CD1c-positive myeloid dendritic cell (primary cell): ENCODE results near the gene ZNF469.

Experiments
- DNase-seq: peaks from one replicate; pipeline ENCODE4 v3.0.0-alpha.2; 2016; ENCODE audit errors: extremely low spot score

The ZNF469 gene

GRCh38 chr16:88378401-88378800 is 4.4 kb upstream of the ZNF469 start:
- DNase-seq = no peak

- DNase-seq = no peak
These were observed 3.7 kb upstream of the ZNF469 start for GRCh38 chr16:88378836-88379693.

DNA sequence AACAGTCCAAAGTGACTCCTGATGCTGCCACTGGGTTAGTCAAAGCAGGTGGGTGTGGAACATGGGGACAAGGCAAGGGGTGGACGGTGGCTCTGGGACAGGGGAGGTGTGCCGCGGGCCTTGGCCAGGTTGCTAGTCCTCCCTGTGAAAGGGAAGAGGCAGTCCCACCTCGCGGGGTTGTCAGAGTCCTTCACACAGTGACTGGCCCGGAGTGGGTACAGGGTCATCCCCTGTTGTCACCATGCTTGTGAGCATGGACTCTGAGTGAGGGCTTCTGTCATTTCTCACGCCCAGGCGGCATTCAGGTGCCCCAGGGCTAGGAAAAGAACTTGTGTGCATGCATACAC is 3.1 kb upstream of the ZNF469 start:
- no peak for DNase-seq

- no peak for DNase-seq
These were observed 2.7 kb upstream of the ZNF469 start for GRCh38 chr16:88380099-88380498.

DNA sequence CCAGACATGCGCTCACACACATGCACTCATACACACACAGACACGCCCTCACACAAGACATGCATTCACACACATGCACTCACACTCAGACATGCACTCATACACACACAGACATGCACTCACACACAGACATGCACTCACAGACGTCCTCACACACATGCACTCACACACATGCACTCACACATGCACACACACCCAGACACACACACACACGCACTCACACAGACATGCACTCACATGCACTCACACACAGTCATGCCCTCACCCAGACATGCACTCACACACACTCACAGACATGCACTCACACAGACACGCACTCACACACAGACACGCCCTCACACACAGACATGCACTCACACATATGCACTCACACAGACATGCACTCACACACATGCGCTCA is 2.1 kb upstream of the ZNF469 start:
- no peak for DNase-seq

DNA sequence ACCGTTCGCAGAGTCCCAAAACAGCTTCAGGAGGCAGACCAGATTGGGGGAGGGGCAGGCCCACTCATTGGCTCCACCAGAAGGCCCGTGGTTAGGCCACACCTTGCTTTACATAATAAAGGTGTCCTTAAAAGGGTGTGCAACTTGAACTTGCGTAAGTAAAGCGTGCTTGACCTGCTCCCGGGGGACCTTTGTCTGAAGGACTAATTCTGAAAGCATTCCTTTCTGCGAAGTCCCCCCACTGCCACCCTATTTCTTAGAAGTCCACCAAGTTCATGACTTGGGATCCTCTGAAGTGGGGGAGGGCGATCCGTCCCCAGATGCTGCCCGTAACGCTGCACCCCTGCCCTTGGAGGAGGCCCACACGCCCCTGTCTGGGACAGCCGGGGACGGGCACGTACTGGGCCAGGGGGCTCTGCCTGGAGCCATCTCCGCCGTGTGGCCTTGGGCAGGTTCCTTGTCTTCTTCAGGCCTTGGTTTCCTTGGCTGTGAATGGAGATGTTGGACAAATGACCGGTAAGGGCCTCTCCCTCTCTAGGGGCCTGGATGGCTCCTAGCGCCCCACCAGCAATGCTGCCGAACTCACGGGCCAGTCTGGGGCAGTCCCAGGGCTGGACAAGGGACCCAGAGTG is 823 bp upstream of the ZNF469 start:
- no peak for DNase-seq

DNA sequence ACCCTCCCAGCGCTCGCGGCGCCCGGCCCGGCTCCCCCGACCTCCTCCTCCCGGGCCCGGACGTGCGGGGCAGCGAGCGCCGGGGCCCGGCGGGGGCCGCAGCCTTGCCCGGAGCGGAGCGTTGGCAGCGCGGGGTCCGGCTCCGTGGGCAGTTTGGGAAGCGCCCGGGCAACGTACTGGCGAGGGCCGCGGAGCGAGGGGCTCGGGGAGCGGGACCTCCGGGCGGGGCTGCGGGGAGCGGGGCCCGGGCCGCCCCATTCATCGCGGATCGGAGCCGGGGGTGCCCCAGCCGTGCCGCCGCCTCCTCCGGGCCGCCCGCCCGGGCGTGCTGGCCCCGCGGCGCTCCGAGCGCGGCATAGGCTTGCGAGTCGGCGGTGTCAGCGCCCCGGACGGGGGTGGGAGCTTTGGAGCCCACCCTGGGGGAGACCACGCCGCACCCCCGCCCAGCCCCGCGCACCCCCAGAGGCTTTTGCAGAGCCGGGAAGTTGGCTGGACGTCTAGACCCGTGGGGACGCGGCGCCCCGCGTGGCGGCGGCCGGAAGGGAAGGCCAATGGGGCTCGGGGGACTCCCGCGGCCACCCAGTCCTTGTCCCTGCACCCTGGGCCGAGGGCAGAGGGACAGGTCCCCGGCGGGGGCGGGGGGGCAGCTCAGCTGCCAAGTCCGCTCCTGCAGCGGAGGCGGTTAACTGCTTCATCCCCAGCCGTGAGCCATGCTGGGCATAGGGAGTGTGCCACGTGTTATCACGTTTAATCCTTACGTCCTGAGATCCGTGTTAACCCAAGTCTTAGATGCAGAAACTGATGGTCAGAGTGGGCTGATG is 852 bp downstream of the ZNF469 start:
- DNase-seq = peak; percentile 13

DNA sequence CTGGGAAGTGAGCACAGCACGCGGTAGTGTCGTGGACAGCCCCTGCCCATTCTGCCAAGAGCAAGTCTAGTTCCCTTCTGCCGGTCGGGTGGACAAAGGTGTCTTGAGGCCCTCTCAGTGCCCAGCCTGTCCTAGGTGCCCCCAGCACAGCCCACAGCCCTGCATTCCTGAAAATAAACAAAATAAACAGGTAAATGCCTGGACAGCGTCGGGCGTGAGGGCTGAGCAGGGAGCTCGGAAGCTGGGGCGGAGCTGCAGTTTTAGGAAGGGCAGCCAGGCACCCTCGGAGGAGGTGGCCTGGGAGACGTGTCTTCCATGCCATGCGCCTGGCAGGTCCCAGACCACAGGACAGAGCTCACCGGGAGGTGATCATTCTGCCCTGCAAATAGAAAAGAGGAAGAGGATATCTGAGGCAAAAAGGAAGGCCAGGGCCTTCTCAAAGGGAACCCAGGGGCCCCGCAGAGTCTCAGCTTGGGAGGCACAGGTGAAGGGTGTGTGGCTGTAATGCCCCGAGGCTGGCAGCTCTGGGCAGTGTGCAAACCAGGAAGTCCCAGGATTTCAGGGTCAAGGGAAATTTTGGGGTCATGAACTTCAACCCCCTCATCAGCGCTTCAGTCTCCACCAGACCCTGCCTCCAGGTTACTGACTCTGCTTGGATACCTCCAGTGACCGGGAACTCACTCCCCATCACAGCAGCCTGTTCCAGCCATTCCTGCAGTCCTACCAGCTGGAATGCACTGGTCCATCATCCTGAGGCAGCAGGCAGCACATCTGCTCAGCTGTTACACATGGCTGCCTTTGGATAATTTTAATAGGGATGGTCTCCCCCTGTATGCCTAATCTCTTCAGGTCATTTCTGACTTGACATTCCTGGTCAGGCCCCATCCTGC is 1.7 kb downstream of the ZNF469 start:
- no peak for DNase-seq

DNA sequence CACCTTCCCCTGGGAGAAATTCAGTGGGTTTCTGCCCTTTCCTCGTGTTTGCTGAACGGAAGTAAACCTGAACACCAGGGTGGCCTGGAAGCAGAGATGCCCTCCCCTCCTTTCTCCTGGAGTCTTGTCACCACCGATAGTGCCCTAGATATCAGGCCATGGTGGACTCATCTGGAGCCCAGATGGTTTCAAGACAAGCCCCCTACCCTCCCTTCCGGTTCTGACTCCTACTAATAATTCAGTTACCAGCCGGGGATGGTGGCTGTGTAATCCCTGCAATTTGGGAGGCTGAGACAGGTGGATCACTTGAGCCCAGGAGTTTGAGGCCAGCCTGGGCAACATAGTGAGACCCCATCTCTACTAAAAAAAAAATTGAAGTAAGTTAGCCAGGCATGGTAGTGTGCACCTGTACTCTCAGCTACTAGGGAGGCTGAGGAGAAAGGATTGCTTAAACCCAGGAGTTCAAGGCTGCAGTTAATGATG is 2.4 kb downstream of the ZNF469 start:
- no peak for DNase-seq

- no peak for DNase-seq
These were observed 3.4 kb downstream of the ZNF469 start for GRCh38 chr16:88385831-88386815.

DNA sequence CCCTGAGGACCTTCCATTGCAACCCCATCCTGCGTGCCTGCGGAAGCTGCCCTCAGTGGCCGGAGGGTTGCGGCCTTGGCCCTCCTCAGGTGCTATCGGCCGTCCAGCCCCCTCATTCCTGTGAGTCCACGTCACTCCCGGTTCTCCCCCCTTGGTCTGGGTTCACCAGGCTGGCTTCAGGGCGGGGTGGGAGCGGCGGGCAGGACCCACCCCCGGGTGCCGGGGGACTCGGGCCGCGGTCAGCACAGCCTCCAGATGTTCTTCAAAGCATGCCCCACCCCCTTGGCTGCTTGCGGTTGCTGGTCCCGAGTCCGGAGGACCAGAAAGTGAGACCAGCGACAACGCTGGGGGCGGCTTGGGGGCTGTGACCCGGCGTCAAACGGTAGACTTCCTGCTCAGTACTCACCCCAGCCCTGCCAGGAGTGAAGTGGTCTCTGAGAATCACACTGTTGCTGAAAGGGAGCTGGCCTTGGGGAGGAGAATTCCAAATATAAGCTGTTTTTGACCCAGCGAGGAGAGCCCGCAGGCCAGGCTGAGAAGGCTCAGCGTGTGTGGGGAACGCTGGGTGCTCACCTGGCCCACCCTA is 4.5 kb downstream of the ZNF469 start:
- DNase-seq = no peak

DNA sequence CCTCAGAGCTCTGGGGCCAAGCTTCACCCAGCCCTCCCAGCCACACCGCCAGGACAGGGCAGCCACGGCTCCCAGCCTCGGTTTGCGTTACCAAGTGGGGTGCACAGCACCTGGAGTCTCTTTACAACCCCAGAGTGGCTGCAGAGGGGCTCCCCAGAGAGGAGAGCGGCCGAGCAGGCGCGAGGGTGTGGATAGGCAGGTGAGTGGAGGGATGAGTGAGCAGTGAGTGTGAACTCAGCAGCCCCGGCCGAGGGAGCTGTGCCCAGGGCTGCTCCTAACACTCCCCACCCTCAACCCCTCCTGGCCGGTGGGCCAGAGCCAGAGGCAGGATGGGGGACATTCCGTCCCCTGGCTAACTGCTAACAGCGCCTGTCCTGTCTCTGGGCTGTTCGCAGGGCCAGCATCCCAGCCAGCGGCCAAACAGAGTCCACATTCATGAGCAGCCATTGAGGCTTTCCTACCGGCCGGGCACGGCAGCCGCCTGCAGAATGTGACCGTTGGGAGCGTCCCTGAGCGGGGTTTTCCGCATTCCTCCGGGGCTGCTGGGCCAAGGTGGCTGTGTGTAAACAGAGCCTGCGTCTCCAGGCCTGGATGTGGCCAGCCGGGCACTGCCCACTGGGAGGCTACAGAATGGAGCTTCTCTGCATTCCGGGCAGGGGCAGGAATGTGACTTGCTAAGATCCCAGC is 5.3 kb downstream of the ZNF469 start:
- DNase-seq = no peak

- no peak for DNase-seq
These were observed 6.4 kb downstream of the ZNF469 start for GRCh38 chr16:88389191-88389590.

GRCh38 chr16:88389621-88390160 is 6.9 kb downstream of the ZNF469 start:
- no peak for DNase-seq

DNA sequence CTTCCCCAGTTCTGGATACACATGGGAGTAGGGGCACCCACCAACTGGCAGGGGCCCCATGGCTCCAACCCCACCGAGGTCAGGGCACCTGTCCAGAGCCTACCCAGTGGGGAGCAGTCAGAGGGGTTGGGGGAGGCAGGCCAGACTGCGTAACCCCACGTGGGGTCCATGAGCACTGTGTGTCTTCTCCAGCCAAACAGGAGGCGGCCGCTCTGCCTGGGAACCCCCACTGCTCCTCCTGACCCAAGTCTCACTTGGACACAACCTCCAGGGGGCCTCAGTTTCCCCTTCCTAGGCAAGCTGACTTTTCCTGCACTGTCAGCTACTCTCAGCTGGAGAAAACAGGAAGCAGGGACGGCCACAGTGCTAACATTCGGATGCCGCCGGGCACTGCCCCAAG is 7.5 kb downstream of the ZNF469 start:
- DNase-seq = no peak

GRCh38 chr16:88390735-88391134 is 8.0 kb downstream of the ZNF469 start:
- peak; percentile 3 for DNase-seq

DNA sequence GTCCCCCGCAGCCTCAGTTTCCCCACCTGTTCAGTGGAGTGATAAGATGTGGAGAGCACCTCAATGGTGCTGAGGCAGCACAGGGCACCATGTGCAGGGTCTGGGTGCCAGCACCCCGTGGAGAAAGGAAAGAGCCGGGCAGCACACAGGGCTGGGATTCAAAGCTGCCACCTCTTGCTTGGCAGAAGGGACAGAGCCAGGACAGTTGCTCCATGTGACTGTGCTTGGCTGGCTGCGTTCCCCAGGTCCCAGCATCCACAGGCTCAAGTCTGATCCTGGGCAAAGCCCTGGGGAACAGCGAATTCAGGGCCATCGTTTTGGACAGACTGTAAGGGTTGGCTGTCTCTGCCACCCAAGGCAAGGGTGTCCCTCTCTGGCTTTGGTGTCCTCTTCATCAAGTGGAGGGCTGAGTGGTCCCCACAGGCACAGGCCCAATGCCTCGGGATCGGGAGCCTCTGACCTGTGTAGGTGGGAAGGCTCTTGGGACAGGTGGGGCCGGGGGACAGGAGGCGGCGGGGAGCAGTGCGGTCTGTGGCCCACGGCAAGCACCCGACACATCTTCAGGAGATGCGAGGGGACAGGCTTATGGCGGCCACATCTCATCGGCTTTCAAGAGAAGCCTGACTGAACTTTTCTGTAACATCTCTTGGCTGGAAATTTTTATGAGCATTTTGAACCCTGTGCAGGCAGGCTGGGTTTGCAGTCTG is 8.5 kb downstream of the ZNF469 start:
- no peak for DNase-seq

- no peak for DNase-seq
These were observed 9.4 kb downstream of the ZNF469 start for GRCh38 chr16:88392111-88392510.
